Endothelial cell of umbilical vein (primary cell): Measurements from ENCODE around the gene SMARCD2. TPM values are rescaled to one million over a fixed set of nuclear protein-coding genes. Genes with fewer than 3 reads are reported as not detected.

Source experiments
- BruUV-seq: library from RNA; stranded (reverse); fragments of 400-500 nt; replicated peaks from 2 replicates; lab custom pipeline; 2021; lab: Mats Ljungman, UMichigan
- CTCF ChIA-PET: fragments of 300-600, 350-600 bp; sonication (Branson Sonifier 250); formaldehyde crosslinking; loops from one replicate; lab custom pipeline; 2021; ENCODE audit warnings: antibody characterized with exemption, inconsistent platforms; lab: Charles Lee
- POLR2A ChIA-PET: fragments of 300-600, 350-600 bp; sonication (Branson Sonifier 250); formaldehyde crosslinking; loops from one replicate; lab custom pipeline; 2021; ENCODE audit warnings: antibody characterized with exemption, inconsistent platforms; lab: Charles Lee
- DNase-seq: peaks from one replicate; pipeline ENCODE4 v3.0.0-alpha.2; 2011; ENCODE audit warnings: low read depth, low spot score
- FAIRE-seq: peaks from 2 replicates; lab custom pipeline; 2011; peaks lifted over from hg19 to GRCh38; lab: Jason Lieb, UNC
- H2AFZ ChIP-seq: 2 replicates; pipeline ENCODE4 v1.6.0; 2012; ENCODE audit warnings: low read depth, low read length, control low read depth, inconsistent platforms
- H3K27ac ChIP-seq: 2 replicates; pipeline ENCODE4 v1.5.1; 2011; ENCODE audit warnings: low read depth, mild to moderate bottlenecking, control low read depth, low read length, moderate library complexity; ENCODE audit not compliant: insufficient read depth
- H3K27me3 ChIP-seq, 2 experiments: 2 replicates each; pipeline versions ENCODE4 v1.6.0 to v1.6.1; 2011; ENCODE audit warnings: low read length in 2 of 2, mixed read lengths in 1 of 2; ENCODE audit not compliant: control insufficient read depth in 2 of 2, insufficient read depth in 2 of 2
- H3K36me3 ChIP-seq, 2 experiments: 2 replicates in 1 of 2; 3 replicates in 1 of 2; pipeline ENCODE4 v1.5.1; 2011; ENCODE audit warnings: low read length in 2 of 2, mild to moderate bottlenecking in 1 of 2, moderate library complexity in 1 of 2; ENCODE audit not compliant: control insufficient read depth in 2 of 2, insufficient read depth in 2 of 2; ENCODE audit errors: extremely low read depth in 1 of 2
- H3K4me1 ChIP-seq: 3 replicates; pipeline ENCODE4 v1.5.1; 2011; ENCODE audit warnings: mild to moderate bottlenecking, low read length; ENCODE audit not compliant: control insufficient read depth, insufficient read depth; ENCODE audit errors: extremely low read depth
- H3K4me2 ChIP-seq: 2 replicates; pipeline ENCODE4 v1.6.1; 2011; ENCODE audit warnings: low read length, control low read depth, mixed read lengths; ENCODE audit not compliant: insufficient read depth
- H3K4me3 ChIP-seq, 3 experiments: fragments of 200-600 bp in 1 of 3; sonication (generic), shearing (Covaris generic) in 1 of 3; replicated peaks in 1 of 3; 2 replicates each; pipeline ENCODE4 v1.5.1; 2011 to 2016; ENCODE audit warnings: control low read depth in 3 of 3, low read length in 3 of 3, mild to moderate bottlenecking in 2 of 3, inconsistent platforms in 1 of 3, low read depth in 1 of 3, moderate library complexity in 1 of 3; ENCODE audit not compliant: insufficient read depth in 1 of 3
- H3K79me2 ChIP-seq: 2 replicates; pipeline ENCODE4 v1.6.0; 2012; ENCODE audit warnings: low read length, inconsistent platforms; ENCODE audit not compliant: control insufficient read depth, insufficient read depth
- H3K9ac ChIP-seq: replicated peaks from 2 replicates; pipeline ENCODE3; 2011; ENCODE audit warnings: low read length, control low read depth; ENCODE audit not compliant: insufficient read depth; ENCODE audit errors: extremely low read depth
- H3K9me1 ChIP-seq: replicated peaks from 3 replicates; pipeline ENCODE4 v1.6.0; 2011; ENCODE audit warnings: mild to moderate bottlenecking, low read length; ENCODE audit not compliant: control insufficient read depth, insufficient read depth; ENCODE audit errors: extremely low read depth
- H3K9me3 ChIP-seq: replicated peaks from 2 replicates; pipeline ENCODE4 v1.5.1; 2012; ENCODE audit warnings: low read length, inconsistent platforms; ENCODE audit not compliant: control insufficient read depth, insufficient read depth
- H4K20me1 ChIP-seq: replicated peaks from 2 replicates; pipeline ENCODE3; 2011; ENCODE audit warnings: mild to moderate bottlenecking, low read length; ENCODE audit not compliant: control insufficient read depth, insufficient read depth; ENCODE audit errors: extremely low read depth
- CTCF ChIP-seq, 2 donors: IDR thresholded peaks; 1 replicate in 1 of 2; 2 replicates in 1 of 2; pipeline ENCODE4 v1.5.1; 2011; ENCODE audit warnings: low read length in 2 of 2, mild to moderate bottlenecking in 2 of 2, moderate library complexity in 2 of 2, control low read depth in 1 of 2, inconsistent platforms in 1 of 2, low read depth in 1 of 2; ENCODE audit not compliant: insufficient read depth in 1 of 2; ENCODE audit errors: extremely low read depth in 1 of 2
- EZH2 ChIP-seq: IDR thresholded peaks from 2 replicates; pipeline ENCODE4 v1.6.1; 2012; ENCODE audit warnings: borderline replicate concordance, low read depth, mild to moderate bottlenecking, moderate library complexity, low read length, inconsistent platforms; ENCODE audit not compliant: severe bottlenecking
- FOS ChIP-seq: IDR thresholded peaks from 2 replicates; pipeline ENCODE4 v1.6.1; 2011; ENCODE audit warnings: mild to moderate bottlenecking, low read length, moderate library complexity, borderline replicate concordance; ENCODE audit not compliant: insufficient read depth
- GATA2 ChIP-seq: IDR thresholded peaks from 2 replicates; pipeline ENCODE4 v1.7.0; 2011; ENCODE audit warnings: low read depth, mild to moderate bottlenecking, moderate library complexity, mixed read lengths, low read length; ENCODE audit not compliant: insufficient read length, insufficient read depth
- JUN ChIP-seq: IDR thresholded peaks from 2 replicates; pipeline ENCODE4 v1.6.1; 2011; ENCODE audit warnings: borderline replicate concordance, low read depth; ENCODE audit not compliant: insufficient read length, insufficient read depth
- MAX ChIP-seq: IDR thresholded peaks from 2 replicates; pipeline ENCODE4 v1.6.1; 2011; ENCODE audit not compliant: insufficient read depth, insufficient read length
- MYC ChIP-seq: IDR thresholded peaks from one replicate; pipeline ENCODE4 v1.6.1; 2011; ENCODE audit warnings: mild to moderate bottlenecking, low read depth, low read length
- POLR2A ChIP-seq: IDR thresholded peaks from 2 replicates; pipeline ENCODE4 v1.6.1; 2012; ENCODE audit warnings: low read depth, mild to moderate bottlenecking, control low read depth, low read length
- POLR2AphosphoS5 ChIP-seq: IDR thresholded peaks from 2 replicates; pipeline ENCODE4 v1.6.1; 2012; ENCODE audit warnings: low read depth, mild to moderate bottlenecking, control low read depth, low read length, moderate library complexity; ENCODE audit not compliant: insufficient read depth
- dilution Hi-C: fragments of 300-500 bp; cut with MboI; formaldehyde crosslinking; loops from one replicate; pipeline ENCODE4 v1.15.0; 2019; ENCODE audit warnings: low sequenced_read_pairs; ENCODE audit not compliant: extremely low pct_ligation_motif_present
- intact Hi-C: fragments of 100-400 bp; cut with micrococcal nuclease; formaldehyde crosslinking; loops from one replicate; pipeline ENCODE4 v1.10.0; 2022
- polyA plus RNA-seq, 4 experiments: library from polyadenylated mRNA; depleted of rRNA in 3 of 4; stranded (reverse) in 3 of 4; unstranded in 1 of 4; fragments of >200 nt; gene quantifications; 2 replicates each; pipeline versions ENCODE4 v1.2.1 to v1.2.3, GENCODE V29; 2011 to 2012; ENCODE audit warnings: missing spikeins in 1 of 4
- total RNA-seq: library from RNA; stranded (reverse); gene quantifications from 2 replicates; pipeline ENCODE4 v1.2.3, GENCODE V29; 2021

The SMARCD2 gene
- total and polyA plus RNA-seq, 2 donors (not counting 3 experiments of a cell fraction or from before 2014, with no cell fraction given) = 51.2 to 55.7 TPM

DNA sequence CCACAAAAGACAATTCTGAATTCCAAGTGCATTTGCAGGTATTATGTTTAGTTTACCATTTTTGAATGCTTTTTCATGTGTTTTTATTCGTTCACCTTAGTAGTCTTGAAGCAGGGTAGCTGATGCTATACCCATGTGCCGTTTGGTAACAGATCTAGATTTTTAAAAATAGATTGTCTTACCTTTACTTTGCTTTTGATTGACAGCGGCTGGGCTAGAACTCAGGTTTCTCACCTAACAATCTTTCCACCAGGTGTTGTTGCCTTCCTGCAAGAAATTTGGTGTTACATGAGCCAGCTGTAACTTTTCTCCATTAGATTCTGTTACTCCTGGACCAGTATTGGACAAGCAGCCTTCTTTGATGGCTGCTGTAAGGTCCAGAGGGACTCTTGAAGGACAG is 13.5 kb downstream of the SMARCD2 start:
- no peak overlapping the region for H3K27ac ChIP-seq
- no peaks in the 10 kb centered on the region for H4K20me1 ChIP-seq
- no peaks in the 10 kb centered on the region for H3K9me1 ChIP-seq
- dilution Hi-C loops (no loop called here), intact Hi-C loops (loop anchor here (10.0 kb wide), 1 partner anchor 1254 kb away; no protein-coding TSS in a partner anchor)
- H3K79me2 ChIP-seq = peaks cover 42% of the 10 kb centered on the region
- CTCF ChIA-PET = interaction anchor here (0.6 to 1.5 kb wide), 3 partner anchors 13 to 32 kb away, joined by 3 to 5 read pairs (median 3); no protein-coding TSS in a partner anchor
- no peaks in the 10 kb centered on the region for H3K9me3 ChIP-seq
- H2AFZ ChIP-seq = no peak overlapping the region
- FAIRE-seq = no peak
- H3K4me2 ChIP-seq = peak overlapping the region; percentile 78
- peaks cover 37 to 61% of the 10 kb centered on the region in 2 experiments for H3K36me3 ChIP-seq
- TF ChIP-seq MAX = no peak
- TF ChIP-seq EZH2 = no peak
- no peak for TF ChIP-seq FOS
- no peak for TF ChIP-seq JUN
- no peak for TF ChIP-seq GATA2
- TF ChIP-seq POLR2AphosphoS5 = no peak
- no peak for TF ChIP-seq POLR2A
- TF ChIP-seq MYC = no peak
- no peak for TF ChIP-seq CTCF (IDR thresholded peaks at IDR 0.05; ENCODE audit: extremely low read depth in 1 of 2, insufficient read depth in 1 of 2, low read depth in 1 of 2, low read length in 2 of 2)
- POLR2A ChIA-PET = no interaction called here
- no peaks in the 10 kb centered on the region for H3K27me3 ChIP-seq
- no peak overlapping the region for H3K9ac ChIP-seq
- no TSS peak for BruUV-seq
- peak overlapping the region in 1 of 3 experiments; percentile 81 for H3K4me3 ChIP-seq
- H3K4me1 ChIP-seq = peaks cover 23% of the 10 kb centered on the region
- DNase-seq = no peak
